Stimulated activated naive CD8-positive, alpha-beta T cell treated with anti-CD3 and anti-CD28 coated beads, Interleukin-15, Interleukin-2, amounts not matched to agents 100 ng/mL and 50 ng/mL, for 24 hours (primary cell): ENCODE data around the gene NARS2.
"Not testable (repeated sequence)": the region's sequence is repeated elsewhere in the genome, so short reads cannot be mapped to it uniquely, and the experiment has no call there.

ENCODE experiments used
- H3K27ac Mint-ChIP-seq: one replicate; pipeline ENCODE4 v1.8.0; 2021; ENCODE audit warnings: mild to moderate bottlenecking, mixed read lengths
- H3K27me3 Mint-ChIP-seq: one replicate; pipeline ENCODE4 v1.8.0; 2021; ENCODE audit warnings: mixed read lengths
- H3K36me3 Mint-ChIP-seq: one replicate; pipeline ENCODE4 v1.8.0; 2021; ENCODE audit warnings: low read depth, mixed read lengths
- H3K4me1 Mint-ChIP-seq: one replicate; pipeline ENCODE4 v1.8.0; 2021; ENCODE audit warnings: low read depth, mixed read lengths
- H3K4me3 Mint-ChIP-seq: one replicate; pipeline ENCODE4 v1.8.0; 2021; ENCODE audit warnings: mild to moderate bottlenecking, mixed read lengths
- H3K9me3 Mint-ChIP-seq: one replicate; pipeline ENCODE4 v1.8.0; 2021; ENCODE audit warnings: mixed read lengths

NARS2 gene

GRCh38 chr11:78465169-78465942 lies 109.3 kb downstream of the NARS2 start:
- H3K9me3 Mint-ChIP-seq: no peaks in the 10 kb centered on the region
- peaks cover 19% of the 10 kb centered on the region for H3K4me1 Mint-ChIP-seq
- H3K27ac Mint-ChIP-seq: peak overlapping the region; percentile 74
- no peaks in the 10 kb centered on the region for H3K27me3 Mint-ChIP-seq
- H3K4me3 Mint-ChIP-seq: peak overlapping the region; percentile 50
- H3K36me3 Mint-ChIP-seq: peaks cover 43% of the 10 kb centered on the region

- H3K9me3 Mint-ChIP-seq, H3K27me3 Mint-ChIP-seq, H3K4me3 Mint-ChIP-seq, H3K27ac Mint-ChIP-seq: not testable (repeated sequence)
- Mint-ChIP-seq H3K4me1 (peaks cover 20% of the 10 kb centered on the region), H3K36me3 (peaks cover 49% of the 10 kb centered on the region)
Observed at GRCh38 chr11:78464787-78465168, 109.9 kb downstream of the NARS2 start.

DNA sequence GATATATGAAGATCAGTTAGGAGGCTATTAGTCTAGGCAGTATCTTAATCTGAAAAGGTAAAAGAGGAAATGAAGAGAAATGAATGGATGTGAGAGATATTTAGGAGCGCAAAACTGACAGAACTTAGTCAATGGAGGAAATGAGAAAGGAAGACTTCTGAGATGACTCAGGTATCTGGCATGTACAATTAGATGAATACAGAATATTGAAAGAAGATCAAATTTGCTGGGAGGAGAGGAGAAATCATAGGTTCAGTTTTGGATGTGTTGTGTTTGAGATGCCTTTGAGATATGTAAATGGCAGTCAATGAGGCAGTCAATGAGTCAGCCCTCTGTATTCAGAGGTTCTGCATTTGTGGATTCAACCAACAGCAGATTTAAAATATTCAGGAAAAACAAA lies 114.2 kb downstream of the NARS2 start:
- Mint-ChIP-seq H3K4me3 (no peak overlapping the region), H3K4me1 (peaks cover 15% of the 10 kb centered on the region), H3K9me3 (no peaks in the 10 kb centered on the region), H3K36me3 (peaks cover 67% of the 10 kb centered on the region), H3K27me3 (no peaks in the 10 kb centered on the region), H3K27ac (no peak overlapping the region)

DNA sequence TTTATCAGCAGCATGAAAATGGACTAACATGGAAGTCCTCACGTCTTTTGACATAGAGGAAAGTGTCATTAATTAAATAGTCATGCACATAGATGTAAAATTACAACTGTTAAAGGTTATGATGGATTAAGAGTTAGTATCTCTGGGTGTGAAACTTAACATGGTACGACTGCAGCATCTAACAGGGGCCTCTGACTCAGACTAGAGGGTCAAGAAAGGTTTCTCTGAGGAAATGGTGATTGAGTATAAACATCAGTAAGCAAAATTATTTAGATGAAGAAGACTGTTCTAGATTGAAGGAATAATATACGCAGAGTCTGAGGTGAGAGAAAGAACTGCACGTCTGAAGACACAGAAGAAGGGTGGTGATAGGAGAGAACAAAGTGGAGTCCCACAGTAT lies 114.9 kb downstream of the NARS2 start:
- peaks cover 11% of the 10 kb centered on the region for H3K4me1 Mint-ChIP-seq
- H3K27ac Mint-ChIP-seq: no peak overlapping the region
- H3K36me3 Mint-ChIP-seq: peaks cover 69% of the 10 kb centered on the region
- no peaks in the 10 kb centered on the region for H3K9me3 Mint-ChIP-seq
- H3K27me3 Mint-ChIP-seq: no peaks in the 10 kb centered on the region
- no peak overlapping the region for H3K4me3 Mint-ChIP-seq

DNA sequence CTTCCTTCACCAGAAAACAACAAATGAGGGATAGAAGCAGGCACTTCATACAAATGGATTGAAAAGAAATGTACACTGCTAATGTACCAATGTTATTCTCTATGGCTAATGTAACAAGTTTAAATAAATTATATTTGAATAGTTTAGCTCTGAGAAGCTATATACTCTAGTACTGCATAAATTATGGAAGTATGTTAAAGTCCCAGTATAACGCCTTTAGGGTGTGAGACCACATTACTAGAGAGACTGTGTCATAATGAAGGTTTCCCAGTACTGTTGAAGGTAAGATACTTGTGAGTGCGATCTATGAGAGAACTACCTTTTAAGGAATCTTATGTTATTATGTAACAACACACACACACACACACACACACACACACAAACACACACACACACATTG lies 117.2 kb downstream of the NARS2 start:
- Mint-ChIP-seq H3K27me3 (no peaks in the 10 kb centered on the region), H3K9me3 (no peaks in the 10 kb centered on the region), H3K36me3 (peaks cover 57% of the 10 kb centered on the region), H3K4me3 (no peak overlapping the region), H3K27ac (no peak overlapping the region), H3K4me1 (peaks cover 17% of the 10 kb centered on the region)

GRCh38 chr11:78453140-78453935 lies 121.3 kb downstream of the NARS2 start:
- no peak overlapping the region for H3K4me3 Mint-ChIP-seq

DNA sequence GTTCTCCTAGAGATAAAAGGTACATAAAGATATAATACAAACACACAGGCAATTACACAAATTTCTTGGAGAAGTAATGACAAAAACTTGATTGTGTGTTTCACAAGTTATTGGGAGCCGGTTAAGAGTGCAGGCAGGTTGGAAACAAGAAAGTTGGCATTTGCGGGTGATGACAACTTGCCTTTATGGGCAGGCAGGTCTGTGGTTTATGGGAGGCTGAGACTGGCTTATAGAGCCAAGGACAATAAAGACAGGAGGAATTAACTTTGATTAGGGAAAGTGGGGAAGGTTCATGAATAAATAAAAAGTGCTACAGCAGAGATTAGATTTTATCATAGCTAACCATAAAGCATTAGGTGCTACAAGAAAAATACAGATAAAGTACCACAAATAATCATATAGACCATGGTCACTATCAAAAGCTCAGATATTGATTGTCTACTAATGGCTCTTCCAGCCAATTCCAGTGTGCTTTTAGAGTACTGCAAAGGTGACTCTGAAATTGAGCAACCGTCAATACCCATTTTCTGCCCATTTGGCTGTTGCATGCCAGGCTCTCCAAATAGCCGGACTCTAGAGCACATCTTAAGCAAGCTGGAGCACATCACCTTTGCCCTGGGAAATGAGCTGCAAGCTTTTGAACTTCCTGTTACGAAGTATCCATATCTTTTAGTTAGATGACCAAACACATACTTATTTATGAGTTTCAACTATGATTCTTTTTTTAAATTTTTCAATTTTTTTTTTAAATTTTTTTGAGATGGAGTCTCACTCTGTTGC lies 123.1 kb downstream of the NARS2 start:
- H3K27me3 Mint-ChIP-seq: no peaks in the 10 kb centered on the region
- peaks cover 13% of the 10 kb centered on the region for H3K4me1 Mint-ChIP-seq
- H3K27ac Mint-ChIP-seq: no peak overlapping the region
- H3K36me3 Mint-ChIP-seq: peaks cover 10% of the 10 kb centered on the region
- H3K9me3 Mint-ChIP-seq: no peaks in the 10 kb centered on the region
- H3K4me3 Mint-ChIP-seq: no peak overlapping the region

More at GRCh38 chr11:78453140-78453935, 121.3 kb downstream of the NARS2 start:
- Mint-ChIP-seq H3K27ac (no peak overlapping the region), H3K27me3 (no peaks in the 10 kb centered on the region), H3K36me3 (peaks cover 24% of the 10 kb centered on the region), H3K9me3 (no peaks in the 10 kb centered on the region), H3K4me1 (peaks cover 13% of the 10 kb centered on the region)

DNA sequence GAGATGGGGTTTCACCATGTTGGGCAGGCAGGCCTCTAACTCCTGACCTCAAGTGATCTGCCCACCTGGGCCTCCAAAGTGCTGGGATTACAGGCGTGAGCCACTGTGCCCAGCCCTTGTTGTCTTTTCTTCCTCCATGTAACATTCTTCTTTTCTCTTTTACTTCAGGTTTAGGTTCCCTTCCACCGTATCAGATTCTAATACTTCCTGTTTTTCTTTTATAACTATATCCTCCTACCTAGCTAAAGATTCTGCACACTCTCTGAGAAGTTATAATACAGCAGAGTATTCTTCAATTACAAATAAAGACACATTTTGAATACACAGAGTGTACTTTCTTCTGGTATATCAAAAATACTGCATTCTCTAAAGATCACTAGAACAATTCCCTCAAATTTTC lies 123.8 kb downstream of the NARS2 start:
- Mint-ChIP-seq H3K9me3 (no peaks in the 10 kb centered on the region), H3K36me3 (peaks cover 10% of the 10 kb centered on the region), H3K27me3 (no peaks in the 10 kb centered on the region), H3K4me1 (peaks cover 13% of the 10 kb centered on the region), H3K4me3 (no peak overlapping the region), H3K27ac (no peak overlapping the region)

DNA sequence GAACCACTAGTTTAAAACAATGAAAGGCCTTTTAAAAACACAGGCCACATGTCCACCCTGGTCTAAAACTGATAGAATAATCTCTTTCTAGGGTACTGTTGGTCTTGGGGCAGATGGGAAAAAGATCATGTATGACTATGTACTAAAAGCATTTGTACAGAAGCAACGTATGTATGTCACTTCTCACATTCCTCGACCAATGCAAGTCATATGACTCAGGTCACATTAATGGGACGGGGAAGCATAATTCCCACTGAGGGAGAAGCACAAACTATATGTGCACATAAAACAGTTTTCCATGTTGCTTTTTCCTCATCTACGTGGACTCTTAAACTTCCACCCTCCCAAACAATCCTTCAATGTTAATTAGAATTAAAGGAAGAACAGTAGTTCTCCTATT lies 124.8 kb downstream of the NARS2 start:
- Mint-ChIP-seq H3K36me3 (peaks cover 7% of the 10 kb centered on the region), H3K4me3 (no peak overlapping the region), H3K27ac (no peak overlapping the region), H3K27me3 (no peaks in the 10 kb centered on the region), H3K4me1 (peaks cover 13% of the 10 kb centered on the region), H3K9me3 (no peaks in the 10 kb centered on the region)

DNA sequence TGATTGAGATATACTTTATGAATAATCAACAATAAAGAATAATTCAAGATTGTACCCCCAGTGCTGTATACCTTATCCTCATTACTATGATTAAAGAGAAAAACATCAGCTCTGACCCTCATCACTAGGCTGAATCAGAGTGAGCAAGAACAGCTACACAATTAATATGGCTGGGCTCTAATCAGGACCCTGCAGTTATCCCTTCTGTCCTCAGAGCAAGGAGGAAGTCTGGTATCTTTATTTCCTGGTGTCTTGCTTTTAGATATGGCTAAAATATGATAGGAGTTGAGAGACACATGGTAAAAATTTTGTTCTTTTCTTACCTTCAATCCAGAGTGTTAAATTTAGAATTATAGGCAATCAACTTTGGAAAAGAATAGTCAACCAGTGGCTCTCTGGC lies 128.5 kb downstream of the NARS2 start:
- H3K4me3 Mint-ChIP-seq: no peak overlapping the region
- H3K9me3 Mint-ChIP-seq: no peaks in the 10 kb centered on the region
- H3K27ac Mint-ChIP-seq: no peak overlapping the region
- peaks cover 23% of the 10 kb centered on the region for H3K36me3 Mint-ChIP-seq
- H3K4me1 Mint-ChIP-seq: no peaks in the 10 kb centered on the region
- no peaks in the 10 kb centered on the region for H3K27me3 Mint-ChIP-seq

DNA sequence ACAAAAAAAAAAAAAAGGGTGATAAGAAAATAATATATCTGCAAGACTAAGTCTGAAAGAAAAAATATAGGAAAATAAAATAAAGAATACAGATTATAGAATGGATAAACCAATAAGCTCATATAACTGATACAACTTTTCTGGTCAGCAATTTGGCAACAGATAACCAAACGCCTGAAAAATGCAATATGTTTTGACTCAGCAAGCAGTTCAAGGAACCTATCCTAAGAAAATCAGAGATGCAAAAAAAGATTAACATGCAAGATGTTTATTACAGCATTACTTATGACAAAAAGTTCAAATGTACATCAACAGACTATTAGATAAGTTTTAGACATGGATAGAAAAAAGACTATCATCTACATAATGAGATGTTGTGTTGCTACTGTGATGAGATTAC lies 129.9 kb downstream of the NARS2 start:
- Mint-ChIP-seq H3K9me3 (no peaks in the 10 kb centered on the region), H3K4me3 (no peak overlapping the region), H3K27ac (no peak overlapping the region), H3K27me3 (no peaks in the 10 kb centered on the region), H3K36me3 (peaks cover 29% of the 10 kb centered on the region), H3K4me1 (no peaks in the 10 kb centered on the region)

- Mint-ChIP-seq H3K4me3 (no peak overlapping the region), H3K27me3 (no peaks in the 10 kb centered on the region), H3K4me1 (peaks cover 4% of the 10 kb centered on the region), H3K36me3 (peaks cover 31% of the 10 kb centered on the region), H3K9me3 (no peaks in the 10 kb centered on the region), H3K27ac (no peak overlapping the region)
Observed at GRCh38 chr11:78441956-78442355, 132.7 kb downstream of the NARS2 start.

DNA sequence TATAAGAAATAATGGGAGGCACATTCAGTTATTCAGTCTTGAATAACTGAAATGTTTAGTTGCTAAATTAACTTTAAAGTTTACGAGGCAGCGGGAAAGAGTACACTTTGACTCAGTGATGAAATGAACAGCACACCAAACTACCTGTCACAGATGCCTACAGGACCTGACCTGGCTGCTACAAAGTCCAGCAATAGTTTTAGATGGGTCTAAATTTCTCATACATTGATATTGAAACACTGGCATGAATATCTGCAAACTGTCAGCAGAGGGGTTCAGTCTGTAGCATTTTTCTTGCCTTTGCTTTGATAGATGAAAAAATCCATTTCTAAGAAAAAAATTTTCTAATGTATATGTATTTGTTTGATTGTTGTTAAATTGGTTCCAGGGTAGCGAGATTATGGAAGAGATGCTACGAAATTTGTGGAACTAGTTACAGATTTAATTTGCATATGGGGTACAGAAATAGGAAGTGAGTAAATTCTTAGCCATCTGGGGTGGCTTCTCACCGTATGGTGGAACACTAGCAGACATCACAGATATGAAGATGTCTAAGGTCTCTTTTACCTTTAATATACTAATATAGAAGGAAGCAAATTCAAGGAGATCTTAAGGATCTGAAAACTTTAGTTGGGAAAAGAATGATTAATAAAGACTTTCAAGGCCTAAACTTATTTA lies 136.2 kb downstream of the NARS2 start:
- H3K4me3 Mint-ChIP-seq: no peak overlapping the region
- peaks cover 34% of the 10 kb centered on the region for H3K36me3 Mint-ChIP-seq
- H3K27ac Mint-ChIP-seq: no peak overlapping the region
- no peaks in the 10 kb centered on the region for H3K9me3 Mint-ChIP-seq
- no peaks in the 10 kb centered on the region for H3K27me3 Mint-ChIP-seq
- H3K4me1 Mint-ChIP-seq: peaks cover 4% of the 10 kb centered on the region

DNA sequence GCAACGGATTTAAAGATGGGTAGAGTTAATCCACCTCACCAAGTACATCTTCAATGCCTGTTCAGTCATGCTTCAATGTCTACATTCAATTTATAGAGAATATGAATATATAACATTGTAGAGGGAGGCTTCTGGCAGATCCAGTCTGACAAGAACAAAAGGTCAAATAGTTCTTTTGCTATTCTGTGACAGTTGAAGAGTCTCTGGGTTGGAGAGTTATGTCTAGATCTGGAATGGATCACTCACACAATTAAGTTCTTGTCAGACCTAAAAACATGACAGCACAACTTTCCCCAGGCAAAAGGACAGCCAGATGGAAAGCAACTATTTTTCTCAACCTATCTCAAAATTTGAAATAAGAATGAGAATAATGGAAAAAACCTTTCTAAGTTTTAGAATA lies 141.7 kb downstream of the NARS2 start:
- Mint-ChIP-seq H3K4me3 (no peak overlapping the region), H3K9me3 (no peaks in the 10 kb centered on the region), H3K27ac (no peak overlapping the region), H3K36me3 (peaks cover 14% of the 10 kb centered on the region), H3K4me1 (peaks cover 18% of the 10 kb centered on the region), H3K27me3 (no peaks in the 10 kb centered on the region)
